Prostate gland (tissue), 2 donors: ENCODE data around the gene PCDHB15. TPM values are rescaled to one million over a fixed set of nuclear protein-coding genes. Genes with fewer than 3 reads are reported as not detected.
"Not testable (repeated sequence)": the region's sequence is repeated elsewhere in the genome, so short reads cannot be mapped to it uniquely, and the experiment has no call there.

Experiments
- DNase-seq: peaks from one replicate; pipeline ENCODE4 v3.0.0-alpha.2; 2019; ENCODE audit warnings: low spot score
- H3K27ac ChIP-seq, 2 donors: fragments of 200-600 bp; sonication (generic); 2 replicates each; pipeline ENCODE4 v1.5.1; 2017 to 2019
- H3K27me3 ChIP-seq: fragments of 200-600 bp; sonication (generic); replicated peaks from 2 replicates; pipeline ENCODE4 v1.5.1; 2019; ENCODE audit not compliant: insufficient read depth
- H3K36me3 ChIP-seq, 2 donors: fragments of 200-600 bp; sonication (generic); 1 replicate in 1 of 2; 2 replicates in 1 of 2; pipeline versions ENCODE4 v1.5.1 to v1.8.1; 2017 to 2019
- H3K4me1 ChIP-seq: fragments of 200-600 bp; sonication (generic); replicated peaks from 2 replicates; pipeline ENCODE4 v1.5.1; 2019
- H3K4me3 ChIP-seq, 2 donors: fragments of 200-600 bp; sonication (generic); 2 replicates each; pipeline ENCODE4 v1.5.1; 2017 to 2019
- H3K9me3 ChIP-seq: fragments of 200-600 bp; sonication (generic); 2 replicates; pipeline ENCODE4 v1.5.1; 2017
- POLR2A ChIP-seq: fragments of 450-650 bp; IDR thresholded peaks from one replicate; pipeline ENCODE4 v1.6.1; 2016; ENCODE audit warnings: antibody characterized with exemption, mild to moderate bottlenecking
- POLR2AphosphoS5 ChIP-seq: sonication (generic); formaldehyde crosslinking; IDR thresholded peaks from one replicate; pipeline ENCODE4 v1.6.1; 2017; ENCODE audit warnings: antibody characterized with exemption
- WGBS: methylation state at CpG from one replicate; pipeline ENCODE4 v1.1.5; 2018; 5-methylcytosine and 5-hydroxymethylcytosine counted together
- intact Hi-C: fragments of 100-400 bp; cut with DNase I; formaldehyde crosslinking; loops from one replicate; pipeline ENCODE4 v1.14.2; 2022
- total RNA-seq, 2 donors: library from RNA; depleted of rRNA; stranded (reverse); fragments of >200 nt; gene quantifications; one replicate each; pipeline ENCODE4 v1.1.0, GENCODE V29; 2016
- TF ChIP-seq, protein P1 (sequence below), 4 experiments: fragments of 200-600 bp in 2 of 4; fragments of 450-650 bp in 2 of 4; sonication (generic) in 2 of 4; IDR thresholded peaks; 1 replicate in 3 of 4; 2 replicates in 1 of 4; pipeline ENCODE4 v1.5.1; 2016 to 2019; ENCODE audit warnings: antibody characterized with exemption in 4 of 4, mild to moderate bottlenecking in 2 of 4, moderate library complexity in 2 of 4

PCDHB15 gene
- total RNA-seq, 2 donors from 2014 or later, result 0.82 to 12.4 TPM

DNA sequence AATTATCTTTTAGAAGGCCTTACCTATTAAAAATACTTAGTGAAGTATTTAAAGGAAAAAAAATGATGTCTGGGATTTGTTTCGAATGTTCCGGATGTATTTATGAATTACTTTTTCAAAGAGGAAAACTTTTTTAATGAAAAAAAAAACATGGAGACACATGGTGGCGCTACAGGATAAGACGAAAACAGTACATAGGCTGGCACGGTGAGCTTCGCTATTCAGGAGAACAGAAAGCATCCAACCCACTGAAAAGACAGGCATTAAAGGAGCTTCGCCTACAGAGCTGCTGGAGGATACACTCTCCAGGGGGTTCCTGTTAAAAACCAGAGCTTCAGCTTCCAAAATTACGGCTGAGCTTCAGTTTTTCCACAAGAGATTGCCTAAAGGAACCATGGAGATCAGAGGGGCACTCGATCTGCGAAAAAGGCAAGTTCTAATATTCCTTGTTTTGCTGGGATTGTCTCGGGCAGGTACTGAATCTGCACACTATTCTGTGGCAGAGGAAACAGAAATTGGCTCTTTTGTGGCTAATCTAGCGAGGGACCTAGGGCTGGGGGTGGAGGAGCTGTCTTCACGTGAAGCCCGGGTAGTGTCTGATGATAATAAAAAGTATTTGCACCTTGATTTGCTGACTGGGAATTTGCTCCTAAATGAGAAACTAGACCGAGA is 21.9 kb upstream of the PCDHB15 start, which contains the start of gene PCDHB14:
PCDHB14 (plus strand) TSS at position 232 of the 672 bp plus-strand sequence; CDS start at position 395, 163 bp downstream.
- Histone ChIP-seq H3K27me3 (no peaks in the 10 kb centered on the region), H3K4me1 (no peaks in the 10 kb centered on the region), H3K27ac (no peak within 1 kb of the TSS), H3K36me3 (no peaks in the 10 kb centered on the region), H3K9me3 (no peaks in the 10 kb centered on the region), H3K4me3 (peak within 1 kb of the TSS in 1 of 2 donors; percentile 6)
- intact Hi-C loops, result loop anchor here (10.0 kb wide), 1 partner anchor 342 kb away; no protein-coding TSS in a partner anchor
- TF ChIP-seq, protein P1, sequence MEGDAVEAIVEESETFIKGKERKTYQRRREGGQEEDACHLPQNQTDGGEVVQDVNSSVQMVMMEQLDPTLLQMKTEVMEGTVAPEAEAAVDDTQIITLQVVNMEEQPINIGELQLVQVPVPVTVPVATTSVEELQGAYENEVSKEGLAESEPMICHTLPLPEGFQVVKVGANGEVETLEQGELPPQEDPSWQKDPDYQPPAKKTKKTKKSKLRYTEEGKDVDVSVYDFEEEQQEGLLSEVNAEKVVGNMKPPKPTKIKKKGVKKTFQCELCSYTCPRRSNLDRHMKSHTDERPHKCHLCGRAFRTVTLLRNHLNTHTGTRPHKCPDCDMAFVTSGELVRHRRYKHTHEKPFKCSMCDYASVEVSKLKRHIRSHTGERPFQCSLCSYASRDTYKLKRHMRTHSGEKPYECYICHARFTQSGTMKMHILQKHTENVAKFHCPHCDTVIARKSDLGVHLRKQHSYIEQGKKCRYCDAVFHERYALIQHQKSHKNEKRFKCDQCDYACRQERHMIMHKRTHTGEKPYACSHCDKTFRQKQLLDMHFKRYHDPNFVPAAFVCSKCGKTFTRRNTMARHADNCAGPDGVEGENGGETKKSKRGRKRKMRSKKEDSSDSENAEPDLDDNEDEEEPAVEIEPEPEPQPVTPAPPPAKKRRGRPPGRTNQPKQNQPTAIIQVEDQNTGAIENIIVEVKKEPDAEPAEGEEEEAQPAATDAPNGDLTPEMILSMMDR (IDR thresholded peaks at IDR 0.05), result no peak
- TF ChIP-seq POLR2AphosphoS5 (no peak), POLR2A (no peak)
- 22% methylated on average over 15 of the region's 15 CpGs for WGBS
- DNase-seq, result no peak

DNA sequence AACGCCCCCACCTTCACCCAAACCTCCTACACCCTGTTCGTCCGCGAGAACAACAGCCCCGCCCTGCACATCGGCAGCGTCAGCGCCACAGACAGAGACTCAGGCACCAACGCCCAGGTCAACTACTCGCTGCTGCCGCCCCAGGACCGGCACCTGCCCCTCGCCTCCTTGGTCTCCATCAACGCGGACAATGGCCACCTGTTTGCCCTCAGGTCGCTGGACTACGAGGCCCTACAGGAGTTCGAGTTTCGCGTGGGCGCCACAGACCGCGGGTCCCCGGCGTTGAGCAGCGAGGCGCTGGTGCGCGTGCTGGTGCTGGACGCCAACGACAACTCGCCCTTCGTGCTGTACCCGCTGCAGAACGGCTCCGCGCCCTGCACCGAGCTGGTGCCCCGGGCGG is 20.4 kb upstream of the PCDHB15 start:
- not testable (repeated sequence) for H3K27me3 ChIP-seq, H3K9me3 ChIP-seq, H3K4me1 ChIP-seq, DNase-seq, H3K4me3 ChIP-seq, H3K36me3 ChIP-seq, H3K27ac ChIP-seq
- 20% methylated on average over 15 of the region's 40 CpGs for WGBS
- intact Hi-C loops, result loop anchor here (10.0 kb wide), 1 partner anchor 340 kb away; no protein-coding TSS in a partner anchor

DNA sequence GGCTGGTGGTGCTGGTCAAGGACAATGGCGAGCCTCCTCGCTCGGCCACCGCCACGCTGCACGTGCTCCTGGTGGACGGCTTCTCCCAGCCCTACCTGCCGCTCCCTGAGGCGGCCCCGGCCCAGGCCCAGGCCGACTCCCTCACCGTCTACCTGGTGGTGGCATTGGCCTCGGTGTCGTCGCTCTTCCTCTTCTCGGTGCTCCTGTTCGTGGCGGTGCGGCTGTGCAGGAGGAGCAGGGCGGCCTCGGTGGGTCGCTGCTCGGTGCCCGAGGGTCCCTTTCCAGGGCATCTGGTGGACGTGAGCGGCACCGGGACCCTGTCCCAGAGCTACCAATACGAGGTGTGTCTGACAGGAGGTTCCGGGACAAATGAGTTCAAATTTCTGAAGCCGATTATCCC is 19.8 kb upstream of the PCDHB15 start:
- not testable (repeated sequence) for H3K9me3 ChIP-seq, H3K27ac ChIP-seq, H3K4me3 ChIP-seq, DNase-seq, H3K27me3 ChIP-seq, H3K4me1 ChIP-seq, H3K36me3 ChIP-seq
- intact Hi-C loops, result loop anchor here (10.0 kb wide), 1 partner anchor 339 kb away; no protein-coding TSS in a partner anchor
- WGBS, result 30% methylated on average over 17 of the region's 30 CpGs

DNA sequence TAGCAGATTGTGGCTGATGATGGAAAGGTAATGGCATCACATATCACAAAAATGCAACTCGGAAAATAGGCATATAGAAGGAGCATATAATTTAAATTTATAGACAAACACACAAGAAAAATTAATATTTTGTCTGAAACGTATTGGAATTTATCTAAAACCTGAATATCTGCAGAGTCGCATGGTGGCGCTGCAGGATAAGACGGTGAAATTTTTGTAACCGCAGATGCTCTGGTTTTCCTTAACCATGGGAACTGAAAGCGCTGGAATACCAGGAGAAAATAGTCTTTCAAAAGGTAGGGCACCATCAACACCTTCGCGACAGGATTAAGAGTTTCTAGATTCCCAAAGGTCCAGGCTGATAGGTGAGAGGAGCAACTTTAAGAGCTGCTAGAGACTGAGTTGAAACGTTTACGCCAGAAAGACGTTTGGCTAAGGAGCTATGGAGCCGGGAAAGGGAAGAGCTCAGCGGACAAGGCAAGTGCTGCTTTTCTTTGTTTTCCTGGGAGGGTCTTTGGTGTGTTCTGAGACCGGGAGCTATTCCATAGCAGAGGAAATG is 11.0 kb upstream of the PCDHB15 start:
- Histone ChIP-seq H3K27me3 (no peaks in the 10 kb centered on the region), H3K4me1 (no peaks in the 10 kb centered on the region), H3K27ac (no peak overlapping the region), H3K36me3 (no peaks in the 10 kb centered on the region), H3K9me3 (peaks cover 6% of the 10 kb centered on the region), H3K4me3 (no peak overlapping the region)
- 6% methylated on average over 15 of the region's 15 CpGs for WGBS
- TF ChIP-seq POLR2AphosphoS5 (no peak), POLR2A (no peak)
- TF ChIP-seq, protein P1 (IDR thresholded peaks at IDR 0.05), result no peak
- intact Hi-C loops, result no loop called here
- no peak for DNase-seq

DNA sequence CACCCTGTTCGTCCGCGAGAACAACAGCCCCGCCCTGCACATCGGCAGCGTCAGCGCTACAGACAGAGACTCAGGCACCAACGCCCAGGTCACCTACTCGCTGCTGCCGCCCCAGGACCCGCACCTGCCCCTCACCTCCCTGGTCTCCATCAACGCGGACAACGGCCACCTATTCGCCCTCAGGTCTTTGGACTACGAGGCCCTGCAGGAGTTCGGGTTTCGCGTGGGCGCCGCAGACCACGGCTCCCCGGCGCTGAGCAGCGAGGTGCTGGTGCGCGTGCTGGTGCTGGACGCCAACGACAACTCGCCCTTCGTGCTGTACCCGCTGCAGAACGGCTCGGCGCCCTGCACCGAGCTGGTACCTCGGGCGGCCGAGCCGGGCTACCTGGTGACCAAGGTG is 9.3 kb upstream of the PCDHB15 start:
- H3K27me3 ChIP-seq, H3K36me3 ChIP-seq, H3K4me3 ChIP-seq, H3K9me3 ChIP-seq, DNase-seq, intact Hi-C loops, H3K4me1 ChIP-seq, H3K27ac ChIP-seq: not testable (repeated sequence)
- 22% methylated on average over 24 of the region's 40 CpGs for WGBS

DNA sequence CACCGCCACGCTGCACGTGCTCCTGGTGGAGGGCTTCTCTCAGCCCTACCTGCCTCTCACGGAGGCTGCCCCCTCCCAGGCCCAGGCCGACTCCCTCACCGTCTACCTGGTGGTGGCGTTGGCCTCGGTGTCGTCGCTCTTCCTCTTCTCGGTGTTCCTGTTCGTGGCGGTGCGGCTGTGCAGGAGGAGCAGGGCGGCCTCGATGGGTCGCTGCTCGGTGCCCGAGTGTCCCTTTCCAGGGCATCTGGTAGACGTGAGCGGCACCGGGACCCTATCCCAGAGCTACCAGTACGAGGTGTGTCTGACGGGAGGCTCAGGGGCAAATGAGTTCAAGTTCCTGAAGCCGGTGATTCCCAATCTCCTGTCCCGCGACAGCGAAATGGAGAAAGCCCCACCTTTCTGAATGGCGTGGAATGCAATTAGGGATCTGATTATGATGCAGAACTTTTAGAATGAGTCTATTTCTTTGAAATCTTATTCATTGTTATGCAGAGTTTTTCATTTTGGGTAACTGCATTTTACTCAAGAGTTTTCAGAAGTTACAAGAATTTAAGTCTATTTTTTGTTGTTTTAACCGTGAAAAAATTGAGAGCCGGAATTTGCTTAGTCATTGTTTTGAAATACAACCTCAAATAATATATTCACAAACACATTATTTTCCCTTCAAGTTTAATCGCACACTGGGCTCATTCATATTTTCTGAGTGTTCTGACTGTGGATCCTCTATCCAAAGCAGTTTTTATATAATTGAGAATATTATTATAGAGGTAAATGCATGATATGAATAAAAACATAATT is 8.5 kb upstream of the PCDHB15 start:
- H3K4me1 ChIP-seq, result no peaks in the 10 kb centered on the region
- no peak for DNase-seq
- TF ChIP-seq, protein P1 (IDR thresholded peaks at IDR 0.05), result no peak
- TF ChIP-seq POLR2A (no peak), POLR2AphosphoS5 (no peak)
- no peaks in the 10 kb centered on the region for H3K36me3 ChIP-seq
- WGBS, result 19% methylated on average over 29 of the region's 32 CpGs
- peaks cover 9% of the 10 kb centered on the region for H3K9me3 ChIP-seq
- H3K4me3 ChIP-seq, result no peak overlapping the region
- H3K27me3 ChIP-seq, result no peaks in the 10 kb centered on the region
- intact Hi-C loops, result no loop called here
- H3K27ac ChIP-seq, result no peak overlapping the region
